Measurements from ENCODE around the gene VCPKMT.

Gene VCPKMT

GRCh38 chr14:50121486-50121885, 5.1 kb upstream of the VCPKMT start:
- DNase-seq (ENCODE audit: low read depth), result no peak

GRCh38 chr14:50117456-50117855, 1.1 kb upstream of the VCPKMT start:
- no peak for TF ChIP-seq CTCF (IDR thresholded peaks at IDR 0.05; ENCODE audit: insufficient read depth, low read depth, low read length, missing control alignments)
- no peak overlapping the region for H3K4me3 ChIP-seq (ENCODE audit: low read length)
- no peak for DNase-seq (ENCODE audit: low read depth)

More at GRCh38 chr14:50121486-50121885, 5.1 kb upstream of the VCPKMT start:
- H3K4me3 ChIP-seq (ENCODE audit: low read length), result no peak overlapping the region
- no peak for TF ChIP-seq CTCF (IDR thresholded peaks at IDR 0.05; ENCODE audit: insufficient read depth, low read depth, low read length, missing control alignments)

GRCh38 chr14:50116966-50117365, 594 bp upstream of the VCPKMT start:
- H3K4me3 ChIP-seq (ENCODE audit: low read length), result peak overlapping the region; percentile 27
- DNase-seq (ENCODE audit: low read depth), result no peak
- TF ChIP-seq CTCF (IDR thresholded peaks at IDR 0.05; ENCODE audit: insufficient read depth, low read depth, low read length, missing control alignments), result no peak

GRCh38 chr14:50113381-50114035, 2.9 kb downstream of the VCPKMT start:
- DNase-seq (ENCODE audit: low read depth), result no peak
- no peak for TF ChIP-seq CTCF (IDR thresholded peaks at IDR 0.05; ENCODE audit: insufficient read depth, low read depth, low read length, missing control alignments)
- no peak overlapping the region for H3K4me3 ChIP-seq (ENCODE audit: low read length)

- H3K4me3 ChIP-seq (ENCODE audit: low read length), result no peak overlapping the region
- no peak for DNase-seq (ENCODE audit: low read depth)
- TF ChIP-seq CTCF (IDR thresholded peaks at IDR 0.05; ENCODE audit: insufficient read depth, low read depth, low read length, missing control alignments), result no peak
Observed at GRCh38 chr14:50110323-50111037, 5.9 kb downstream of the VCPKMT start.

- peak; percentile 18 for TF ChIP-seq CTCF (IDR thresholded peaks at IDR 0.05; ENCODE audit: insufficient read depth, low read depth, low read length, missing control alignments)
- H3K4me3 ChIP-seq (ENCODE audit: low read length), result no peak overlapping the region
- peak; percentile 20 for DNase-seq (ENCODE audit: low read depth)
Observed at GRCh38 chr14:50109342-50109741, 7.0 kb downstream of the VCPKMT start.

Data from epithelial cell of esophagus (primary cell).